Muscle of back (tissue), 11 donors: ENCODE data around the gene SLC2A14. TPM values are rescaled to one million over a fixed set of nuclear protein-coding genes. Genes with fewer than 3 reads are reported as not detected.
A peak's percentile ranks its signal among the peaks of the same experiment; 100 is the strongest.
"Not testable (repeated sequence)": the region's sequence is repeated elsewhere in the genome, so short reads cannot be mapped to it uniquely, and the experiment has no call there.

ENCODE experiments used
- DNase-seq, 3 donors: peaks; one replicate each; pipeline versions ENCODE4 v3.0.0 to v3.0.0-alpha.2; 2013
- polyA plus RNA-seq, 10 donors: library from polyadenylated mRNA; unstranded; fragments of 120-200 nt; gene quantifications; one replicate each; pipeline ENCODE4 v1.2.1, GENCODE V29; 2013; ENCODE audit not compliant: insufficient read length in 10 of 10

Gene SLC2A14
- polyA plus RNA-seq, 10 donors = 0.08 to 1.1 (median 0.36) TPM; not detected in 1

DNA sequence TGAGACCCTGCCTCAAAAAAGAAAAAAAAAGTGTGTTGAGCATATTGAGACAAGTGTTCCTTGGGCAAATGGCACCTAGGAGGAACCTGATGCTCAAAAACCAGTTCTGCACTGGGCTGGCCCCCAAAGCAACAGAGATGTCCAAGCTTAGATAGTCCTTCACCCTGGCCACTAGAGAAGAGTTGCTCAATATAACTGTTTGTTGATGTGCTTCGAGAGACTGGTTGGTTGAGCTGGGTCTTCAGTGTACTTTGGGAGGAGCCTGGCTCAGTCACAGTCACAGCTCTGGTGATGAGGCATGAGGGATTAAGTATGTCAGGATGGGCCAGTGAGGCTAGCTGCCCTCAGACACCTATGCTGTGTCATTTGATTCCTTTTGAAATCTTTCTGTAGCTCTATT is 38.0 kb downstream of the SLC2A14 start:
- no peak for DNase-seq

DNA sequence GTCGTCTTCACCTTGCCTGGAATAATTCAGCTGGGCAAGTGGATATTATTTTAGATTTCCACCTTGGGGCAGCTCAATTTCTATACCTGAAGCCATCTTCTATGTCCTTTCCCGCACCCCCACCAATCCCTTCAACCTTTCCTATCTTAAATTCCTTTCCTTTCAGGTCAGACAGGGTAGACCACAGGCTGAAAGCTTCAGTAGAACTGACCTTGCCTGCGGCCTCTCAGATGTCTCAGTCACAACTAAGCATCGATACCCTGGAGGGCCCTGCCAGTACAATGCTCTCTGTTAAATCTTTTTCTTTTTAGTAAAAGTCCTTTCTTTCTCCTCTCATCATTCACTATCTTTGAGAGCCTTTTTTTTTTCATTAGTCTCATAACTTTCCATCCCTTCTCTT is 38.9 kb downstream of the SLC2A14 start:
- no peak for DNase-seq

DNA sequence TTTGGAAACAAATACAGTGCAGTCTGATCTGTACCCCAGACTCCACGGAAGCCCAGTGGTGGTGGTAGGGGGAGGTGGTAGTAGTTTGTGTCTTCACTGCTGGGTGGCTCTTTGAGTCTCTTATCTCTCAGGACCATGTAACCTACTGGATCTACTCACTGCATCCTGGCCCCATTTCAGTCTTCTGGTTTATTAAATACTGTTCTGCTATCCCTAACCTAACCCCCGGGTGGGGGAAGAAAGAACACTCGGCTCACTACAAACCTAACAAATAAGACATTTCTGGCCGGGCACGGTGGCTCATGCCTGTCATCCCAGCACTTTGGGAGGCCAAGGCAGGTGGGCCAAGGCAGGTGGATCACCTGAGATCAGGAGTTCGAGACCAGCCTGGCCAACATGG is 39.5 kb downstream of the SLC2A14 start:
- DNase-seq = not testable (repeated sequence)

DNA sequence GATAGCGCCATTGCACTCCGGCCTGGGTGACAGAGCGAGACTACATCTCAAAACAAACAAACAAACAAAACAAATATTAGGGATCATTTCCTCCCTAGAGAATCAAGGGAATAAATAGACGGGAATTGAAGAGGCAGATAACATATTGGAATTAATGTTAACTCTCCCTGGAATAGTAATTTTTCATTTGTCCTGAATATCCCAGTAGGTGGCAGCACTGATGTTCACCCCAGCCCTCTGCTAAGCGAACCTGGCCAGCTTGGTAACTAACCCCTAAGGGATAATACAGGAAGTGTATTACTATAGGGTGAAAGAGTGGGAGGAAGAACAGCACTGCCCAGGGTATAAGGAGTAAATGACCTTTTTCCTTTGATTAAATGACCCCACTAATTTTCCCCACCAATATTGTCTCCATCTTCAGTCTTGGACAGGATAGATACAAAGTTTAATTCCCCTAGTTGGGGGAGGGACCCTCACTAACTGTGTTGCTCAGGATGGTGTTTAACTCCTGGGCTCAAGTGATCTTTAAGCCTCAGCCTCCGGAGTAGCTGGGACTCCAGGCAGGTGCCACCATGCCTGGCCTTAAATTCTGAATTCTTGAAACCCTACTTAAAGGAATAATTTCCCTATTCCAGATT is 40.5 kb downstream of the SLC2A14 start:
- DNase-seq = peak in 2 of 3 donors; percentile 11 to 32

DNA sequence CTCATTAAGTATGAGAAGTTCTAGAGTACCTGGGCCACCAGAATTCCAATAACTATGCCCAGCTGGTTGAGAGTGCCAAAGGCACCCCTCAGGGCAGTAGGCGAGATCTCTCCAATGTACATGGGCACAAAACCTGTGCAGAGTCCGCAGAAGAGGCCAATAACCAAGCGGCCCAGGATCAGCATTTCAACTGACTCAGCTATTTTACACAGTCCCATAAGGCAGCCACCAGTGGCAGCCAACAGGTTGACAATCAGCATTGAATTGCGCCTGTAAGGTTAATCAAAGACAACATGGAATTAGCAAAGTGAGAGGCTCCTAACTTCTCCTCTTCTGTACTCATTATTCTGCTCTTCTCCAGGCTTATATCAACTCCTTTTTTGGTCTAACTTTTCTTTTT is 43.0 kb downstream of the SLC2A14 start:
- DNase-seq = not testable (repeated sequence)

DNA sequence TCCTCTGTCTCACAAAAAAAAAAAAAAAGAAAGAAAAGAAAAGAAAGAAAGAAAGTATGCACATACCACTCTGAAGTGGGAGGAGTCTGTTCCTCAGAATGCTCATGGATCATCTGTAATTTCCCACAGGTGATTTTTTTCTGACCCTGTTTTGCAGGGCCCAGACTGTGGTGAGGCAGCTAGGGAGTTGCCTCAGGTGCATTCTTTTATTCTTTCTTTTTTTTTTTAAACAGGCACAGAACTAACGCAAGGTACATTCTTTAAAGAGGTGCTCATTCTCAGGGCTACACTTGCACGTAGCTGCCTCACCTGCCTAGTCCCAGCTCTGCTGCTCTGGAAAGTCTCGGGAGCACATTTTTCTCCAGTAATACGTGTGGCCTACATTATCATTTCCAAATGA is 47.0 kb downstream of the SLC2A14 start:
- DNase-seq = not testable (repeated sequence)

DNA sequence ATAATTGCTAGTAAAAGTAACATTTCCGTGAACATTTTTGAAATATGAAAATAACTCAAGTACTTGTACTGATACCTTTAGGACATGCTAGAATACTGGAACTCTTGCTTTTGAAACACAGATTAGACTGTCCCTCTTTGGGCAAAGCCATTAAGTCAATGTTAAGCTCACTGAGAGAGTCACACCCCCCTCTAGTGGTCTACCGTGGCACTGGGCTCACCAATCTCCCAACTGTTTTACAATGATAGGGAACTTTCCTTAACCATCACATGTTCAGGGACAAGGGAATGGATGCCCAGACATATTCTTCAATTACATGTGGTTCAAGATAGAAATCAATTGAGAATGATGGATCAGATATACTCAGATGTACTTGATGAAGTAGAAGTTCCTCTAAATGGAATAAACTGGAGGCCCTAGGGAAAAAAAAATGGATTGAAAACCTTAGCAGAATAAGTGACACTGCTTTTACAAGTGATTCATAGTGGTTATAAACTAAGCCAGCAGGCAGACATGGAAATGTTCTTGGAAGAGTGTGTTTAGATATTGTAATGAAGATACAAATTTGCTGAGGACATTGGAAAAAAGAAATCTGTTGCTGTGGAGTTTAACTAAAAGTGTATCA is 65.7 kb downstream of the SLC2A14 start:
- peak; percentile 43 to 69 (median 57) for DNase-seq

DNA sequence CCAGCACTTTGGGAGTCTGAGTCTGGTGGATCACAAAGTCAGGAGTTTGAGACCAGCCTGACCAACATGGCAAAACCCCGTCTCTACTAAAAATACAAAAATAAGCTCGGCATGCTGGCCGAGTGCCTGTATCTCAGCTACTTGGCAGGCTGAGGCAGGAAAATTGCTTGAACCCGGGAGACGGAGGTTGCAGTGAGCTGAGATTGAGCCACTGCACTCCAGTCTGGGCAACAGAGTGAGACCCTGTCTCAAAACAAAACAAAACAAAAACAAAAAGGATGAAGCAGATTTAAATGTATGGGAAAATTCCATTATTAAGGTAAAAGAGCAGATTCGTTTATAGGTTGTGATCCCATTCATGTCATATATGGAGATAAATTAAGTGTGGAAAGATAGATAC is 66.4 kb downstream of the SLC2A14 start:
- not testable (repeated sequence) for DNase-seq

DNA sequence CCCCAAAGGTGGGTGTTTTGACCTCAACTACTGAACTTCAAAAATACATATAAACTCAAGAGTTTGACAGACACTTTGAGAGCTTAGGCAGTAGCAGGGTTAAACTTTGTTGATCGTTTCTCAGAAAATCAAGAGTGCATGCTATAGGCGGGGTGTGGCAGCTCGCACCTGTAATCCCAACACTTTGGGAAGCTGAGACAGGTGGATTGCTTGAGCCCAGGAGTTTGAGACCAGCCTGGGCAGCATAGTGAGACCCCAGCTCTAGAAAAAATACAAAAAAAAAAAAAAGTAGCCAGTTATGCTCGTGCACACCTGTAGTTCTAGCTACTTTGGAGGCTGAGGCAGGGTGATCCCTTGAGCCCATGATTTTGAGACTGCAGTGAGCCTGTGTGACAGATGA is 71.3 kb downstream of the SLC2A14 start:
- DNase-seq = no peak

DNA sequence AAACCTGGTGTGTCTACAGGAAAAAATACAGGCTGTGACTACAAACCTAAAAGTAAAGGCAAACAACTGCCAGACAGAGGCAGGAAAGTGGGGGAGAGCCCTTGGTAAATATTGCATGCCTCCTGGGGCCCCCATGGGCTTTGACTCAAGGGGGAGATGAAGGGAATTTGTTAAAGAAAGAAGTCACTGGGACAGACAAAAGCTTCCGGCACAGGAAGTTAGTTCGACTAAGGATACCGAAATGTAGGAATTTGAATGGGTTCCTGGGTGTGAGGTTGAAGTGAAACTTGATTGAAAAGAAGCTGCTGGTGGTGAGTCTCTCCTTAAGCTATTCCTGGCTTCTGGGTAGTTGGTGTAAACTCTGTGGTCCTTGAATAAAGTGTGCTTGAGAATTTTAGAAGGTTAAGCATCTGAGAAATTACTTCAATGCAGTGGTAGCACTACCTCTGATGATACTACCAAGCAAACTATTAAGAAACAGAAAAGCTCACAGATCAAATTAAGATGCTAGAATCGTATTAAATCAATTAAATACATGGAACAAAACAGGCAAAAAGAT is 73.9 kb downstream of the SLC2A14 start:
- DNase-seq = not testable (repeated sequence)

DNA sequence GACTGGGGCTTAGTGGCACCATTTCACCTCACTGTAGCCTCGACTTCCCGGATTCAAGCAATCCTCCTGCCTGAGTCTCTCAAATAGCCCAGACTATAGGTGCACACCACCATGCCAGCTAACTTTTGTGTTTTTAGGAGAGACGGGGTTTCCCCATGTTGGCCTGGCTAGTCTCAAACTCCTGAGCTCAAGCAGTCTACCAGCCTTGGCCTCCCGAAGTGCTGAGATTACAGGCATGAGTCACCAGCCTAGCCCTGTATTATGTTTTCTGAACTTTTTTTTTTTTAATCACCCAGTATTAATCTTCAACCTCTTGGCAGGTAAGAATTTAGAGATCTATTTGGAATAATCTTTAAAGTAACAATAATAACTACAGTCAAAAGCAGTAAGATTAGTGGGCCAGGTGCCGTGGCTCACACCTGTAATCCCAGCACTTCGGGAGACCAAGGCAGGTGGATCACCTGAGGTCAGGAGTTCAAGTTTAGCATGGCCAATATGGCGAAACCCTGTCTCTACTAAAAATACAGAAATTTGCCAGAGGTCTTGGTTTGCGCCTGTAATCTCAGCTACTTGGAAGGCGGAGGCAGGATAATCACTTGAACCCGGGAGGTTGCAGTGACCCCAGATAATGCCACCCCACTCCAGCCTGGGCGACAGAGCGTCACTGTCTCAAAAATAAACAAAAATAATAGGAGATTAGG is 74.9 kb downstream of the SLC2A14 start:
- no peak for DNase-seq

DNA sequence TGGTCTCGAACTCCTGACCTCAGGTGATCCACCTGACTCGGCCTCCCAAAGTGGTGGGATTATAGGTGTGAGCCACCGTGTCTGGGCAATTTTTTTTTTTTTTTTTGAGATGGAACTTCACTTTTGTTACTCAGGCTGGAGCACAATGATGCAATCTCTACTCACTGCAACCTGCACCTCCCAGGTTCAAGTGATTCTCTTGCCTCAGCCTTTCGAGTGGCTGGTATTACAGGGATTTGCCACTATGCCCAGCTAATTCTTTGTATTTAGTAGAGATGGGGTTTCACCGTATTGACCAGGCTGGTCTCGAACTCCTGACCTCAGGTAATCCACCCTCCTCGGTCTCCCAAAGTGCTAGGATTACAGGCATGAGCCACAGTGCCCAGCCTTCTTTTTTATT is 75.4 kb downstream of the SLC2A14 start:
- DNase-seq = not testable (repeated sequence)

DNA sequence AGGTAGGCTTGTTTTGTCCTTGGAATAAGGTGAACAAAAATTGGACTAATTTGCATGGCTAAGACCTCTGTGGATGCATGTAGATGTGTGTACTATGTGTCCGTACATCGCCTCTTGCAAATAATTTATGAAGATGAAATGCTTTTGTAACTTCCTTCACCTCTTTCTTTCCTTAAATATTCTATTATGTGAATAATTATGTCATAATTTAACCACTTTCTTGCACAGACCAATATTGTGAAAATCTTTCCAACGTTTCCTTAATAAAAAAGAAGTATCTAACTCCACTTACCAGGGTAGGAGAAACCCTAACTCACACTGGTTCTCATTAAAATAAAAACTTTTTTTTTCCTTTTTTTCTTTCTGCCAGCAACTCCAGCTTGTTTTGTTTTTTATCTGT is 79.5 kb downstream of the SLC2A14 start:
- no peak for DNase-seq

DNA sequence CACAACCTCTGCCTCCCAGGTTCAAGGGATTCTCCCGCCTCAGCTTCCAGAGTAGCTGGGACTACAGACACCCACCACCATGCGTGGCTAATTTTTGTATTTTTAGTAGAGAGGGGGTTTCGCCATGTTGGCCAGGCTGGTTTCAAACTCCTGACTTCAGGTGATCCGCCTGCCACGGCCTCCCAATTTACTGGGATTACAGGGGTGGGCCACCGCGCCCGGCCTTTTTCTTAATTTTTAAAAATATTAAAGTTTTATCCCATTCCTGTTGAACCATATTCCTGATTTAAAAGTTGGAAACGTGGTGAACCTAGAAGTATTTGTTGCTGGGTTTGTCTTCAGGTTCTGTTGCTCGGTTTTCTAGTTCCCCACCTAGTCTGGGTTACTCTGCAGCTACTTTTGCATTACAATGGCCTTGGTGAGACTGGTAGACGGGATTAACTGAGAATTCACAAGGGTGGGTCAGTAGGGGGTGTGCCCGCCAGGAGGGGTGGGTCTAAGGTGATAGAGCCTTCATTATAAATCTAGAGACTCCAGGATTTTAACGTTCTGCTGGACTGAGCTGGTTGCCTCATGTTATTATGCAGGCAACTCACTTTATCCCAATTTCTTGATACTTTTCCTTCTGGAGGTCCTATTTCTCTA is 83.7 kb downstream of the SLC2A14 start, which contains the start of gene NANOG:
Gene NANOG, plus strand, starts transcription at position 519 of the 645 bp plus-strand sequence. CDS start 213 bp downstream, outside the sequence.
- DNase-seq = not testable (repeated sequence)

DNA sequence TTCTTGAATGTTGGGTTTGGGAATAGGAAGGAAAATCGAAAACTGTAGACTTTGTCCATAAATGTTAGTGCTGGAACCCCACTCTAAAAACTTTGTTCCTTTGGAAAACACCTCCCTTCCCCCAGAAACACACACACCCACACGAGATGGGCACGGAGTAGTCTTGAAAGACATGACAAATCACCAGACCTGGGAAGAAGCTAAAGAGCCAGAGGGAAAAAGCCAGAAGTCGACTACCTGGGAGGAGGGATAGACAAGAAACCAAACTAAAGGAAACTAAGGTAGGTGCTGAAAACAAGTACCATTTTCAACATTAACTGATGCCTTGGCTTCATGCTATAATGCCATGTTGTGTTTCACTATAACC is 84.4 kb downstream of the SLC2A14 start:
- DNase-seq = no peak

DNA sequence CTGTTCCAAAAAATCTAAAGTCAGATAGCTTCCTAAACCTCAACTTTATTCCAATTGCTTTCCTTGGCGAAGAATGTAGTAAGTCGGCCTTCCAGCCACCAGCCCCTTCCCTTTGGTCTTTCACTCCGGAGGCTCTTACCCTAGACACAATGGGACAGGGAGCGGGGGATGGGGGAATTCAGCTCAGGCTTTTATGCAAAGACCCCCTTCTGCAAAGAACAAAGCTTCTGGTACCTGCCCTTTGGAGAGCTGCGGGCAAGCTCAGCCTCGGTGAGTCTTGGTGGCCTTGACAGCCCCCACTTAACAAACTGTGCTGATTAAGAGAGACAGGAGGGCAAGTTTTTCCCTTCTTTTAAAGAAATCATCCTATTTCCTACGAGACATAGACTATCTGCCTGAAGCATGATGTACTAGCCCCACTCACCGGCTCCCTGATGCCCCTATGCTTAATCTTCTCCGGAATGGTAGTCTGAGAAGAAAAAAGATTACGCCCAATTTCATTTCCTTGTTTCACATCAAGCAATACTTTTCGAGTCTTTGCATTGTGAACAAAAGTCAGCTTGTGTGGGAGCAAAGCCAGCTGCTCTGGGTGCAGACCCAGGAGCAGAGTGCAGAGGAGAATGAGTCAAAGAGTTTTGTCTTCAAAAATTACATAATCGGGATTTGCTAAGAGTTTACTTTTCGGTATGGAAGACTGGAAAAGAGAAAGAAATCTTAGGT is 85.0 kb downstream of the SLC2A14 start:
- DNase-seq = peak in 1 of 3 donors; percentile 11

DNA sequence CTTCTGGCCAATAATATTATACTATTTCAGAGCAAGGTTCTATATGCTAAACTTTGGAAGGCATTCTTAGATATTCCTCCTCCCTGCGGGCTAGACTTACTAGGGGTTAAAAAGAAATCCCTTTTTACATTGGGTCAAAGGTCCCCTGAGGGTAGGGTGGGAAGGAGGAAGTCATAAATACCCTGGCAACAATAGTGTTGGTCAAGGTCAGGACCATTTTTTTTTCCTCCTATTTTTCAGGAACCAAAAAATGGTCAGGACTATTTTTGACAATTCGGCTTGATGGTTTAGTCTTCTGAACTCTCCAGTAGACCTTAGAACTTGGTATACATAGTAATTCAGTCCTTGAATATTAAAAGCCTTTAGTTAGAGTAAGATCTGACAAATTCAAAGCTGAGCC is 88.0 kb downstream of the SLC2A14 start:
- no peak for DNase-seq

DNA sequence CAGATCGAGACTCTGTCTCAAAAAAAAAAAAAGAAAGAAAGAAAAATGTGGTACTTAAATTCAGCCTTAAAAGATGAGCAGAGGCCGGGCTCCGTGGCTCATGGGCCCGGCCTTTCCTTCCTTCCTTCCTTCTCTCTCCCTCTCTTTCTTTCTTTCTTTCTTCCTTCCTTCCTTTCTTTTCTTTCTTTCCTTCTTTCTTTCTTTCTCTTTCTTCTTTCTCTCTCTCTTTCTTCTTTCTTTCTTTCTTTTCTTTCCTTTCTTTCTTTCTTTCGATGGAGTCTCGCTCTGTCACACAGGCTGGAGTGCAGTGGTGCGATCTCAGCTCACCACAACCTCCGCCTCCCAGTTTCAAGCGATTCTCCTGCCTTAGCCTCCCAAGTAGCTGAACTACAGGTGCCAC is 89.3 kb downstream of the SLC2A14 start:
- not testable (repeated sequence) for DNase-seq

DNA sequence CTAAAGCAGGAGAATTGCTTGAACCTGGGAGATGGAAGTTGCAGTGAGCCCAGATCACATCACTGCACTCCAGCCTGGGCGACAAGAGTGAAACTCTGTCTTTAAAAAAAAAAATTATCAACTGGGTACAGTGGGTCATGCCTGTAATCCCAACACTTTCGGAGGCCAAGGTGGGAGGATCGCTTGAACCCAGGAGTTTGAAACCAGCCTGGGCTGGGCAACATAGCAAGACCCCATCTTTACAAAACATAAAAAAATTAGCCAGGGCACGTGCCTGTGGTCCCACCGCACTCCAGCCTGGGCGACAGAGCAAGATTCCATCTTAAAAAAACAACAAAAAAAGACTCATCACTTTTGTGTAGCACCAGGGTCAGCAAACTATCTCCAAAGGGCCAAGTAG is 90.7 kb downstream of the SLC2A14 start:
- DNase-seq = no peak

DNA sequence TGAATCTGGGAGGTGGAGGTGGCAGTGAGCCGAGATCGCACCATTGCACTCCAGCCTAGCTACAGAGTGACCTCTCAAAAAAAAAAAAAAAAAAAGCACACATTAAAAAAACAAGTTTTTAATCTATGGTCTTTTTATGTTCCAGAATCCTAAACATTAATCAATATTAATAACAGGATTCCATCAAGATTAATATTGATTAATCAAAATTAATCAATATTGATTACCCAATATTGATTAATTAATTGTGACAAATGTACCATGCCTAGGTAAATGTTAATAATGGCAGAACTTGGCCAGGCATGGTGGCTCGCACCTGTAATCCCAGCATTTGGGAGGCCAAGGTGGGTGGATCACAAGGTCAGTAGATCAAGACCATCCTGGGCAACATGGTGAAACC is 91.4 kb downstream of the SLC2A14 start:
- no peak for DNase-seq

DNA sequence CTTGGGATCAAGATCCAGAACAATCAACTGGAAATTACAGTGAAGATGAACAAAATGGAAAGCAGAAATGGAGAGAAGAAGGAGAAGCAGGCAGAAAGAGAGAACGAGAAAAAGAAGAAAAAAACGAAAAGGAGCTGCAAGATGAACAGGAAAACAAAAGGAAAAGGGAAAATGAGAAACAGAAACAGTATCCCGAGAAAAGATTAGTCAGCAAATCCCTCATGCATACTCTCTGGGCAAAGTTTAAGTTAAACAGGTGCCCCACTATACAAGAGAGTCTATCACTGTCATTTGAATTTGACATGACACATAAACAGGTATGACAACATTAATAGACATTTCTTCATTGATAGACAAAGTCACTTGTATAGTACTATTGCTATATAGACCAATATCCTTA is 102.7 kb downstream of the SLC2A14 start:
- DNase-seq = no peak
